GM21529 (cell line): ENCODE results near the gene CCDC149.

ENCODE experiments used
- ATAC-seq: cut with Tn5 transposase; IDR thresholded peaks from one replicate; pipeline ENCODE4 v1.9.1; 2021; ENCODE audit not compliant: unreplicated experiment

The CCDC149 gene

GRCh38 chr4:24912252-24913118, at the start of gene CCDC149:
CCDC149 (minus strand) TSS chr4:24913042; CDS start chr4:24912864, 178 bp downstream.
- ATAC-seq, result no peak

- ATAC-seq, result no peak
Measured at GRCh38 chr4:24957886-24958285, 45.0 kb upstream of the CCDC149 start.

- no peak for ATAC-seq
Measured at GRCh38 chr4:24956763-24957162, 43.9 kb upstream of the CCDC149 start.

GRCh38 chr4:24956091-24956490, 43.2 kb upstream of the CCDC149 start:
- ATAC-seq, result no peak

GRCh38 chr4:24952667-24953066, 39.8 kb upstream of the CCDC149 start:
- no peak for ATAC-seq

GRCh38 chr4:24949970-24950369, 37.1 kb upstream of the CCDC149 start:
- ATAC-seq, result no peak

- no peak for ATAC-seq
Measured at GRCh38 chr4:24937917-24938281, 25.1 kb upstream of the CCDC149 start.

- no peak for ATAC-seq
Measured at GRCh38 chr4:24937176-24937916, 24.5 kb upstream of the CCDC149 start.

GRCh38 chr4:24935856-24936255, 23.0 kb upstream of the CCDC149 start:
- ATAC-seq, result no peak

GRCh38 chr4:24934311-24934710, 21.5 kb upstream of the CCDC149 start:
- no peak for ATAC-seq

- no peak for ATAC-seq
Measured at GRCh38 chr4:24933684-24934275, 20.9 kb upstream of the CCDC149 start.

- no peak for ATAC-seq
Measured at GRCh38 chr4:24932515-24933225, 19.8 kb upstream of the CCDC149 start.

GRCh38 chr4:24930151-24930550, 17.3 kb upstream of the CCDC149 start:
- ATAC-seq, result no peak

GRCh38 chr4:24928708-24929107, 15.9 kb upstream of the CCDC149 start:
- no peak for ATAC-seq

GRCh38 chr4:24927049-24927448, 14.2 kb upstream of the CCDC149 start:
- ATAC-seq, result no peak

GRCh38 chr4:24924309-24924781, 11.5 kb upstream of the CCDC149 start:
- no peak for ATAC-seq

GRCh38 chr4:24923550-24923949, 10.7 kb upstream of the CCDC149 start:
- ATAC-seq, result no peak

- no peak for ATAC-seq
Measured at GRCh38 chr4:24923002-24923401, 10.2 kb upstream of the CCDC149 start.

- no peak for ATAC-seq
Measured at GRCh38 chr4:24922416-24922815, 9.6 kb upstream of the CCDC149 start.

GRCh38 chr4:24921491-24921890, 8.6 kb upstream of the CCDC149 start:
- no peak for ATAC-seq

GRCh38 chr4:24920008-24920407, 7.2 kb upstream of the CCDC149 start:
- no peak for ATAC-seq
